ENCODE measurements around the gene PLAC1. TPM values are rescaled to one million over a fixed set of nuclear protein-coding genes. Genes with fewer than 3 reads are reported as not detected.

Gene PLAC1
- total and polyA plus RNA-seq, 2 experiments from 2014 or later: 0.50 to 0.83 TPM

- H3K4me1 ChIP-seq (ENCODE audit: insufficient read depth): no peaks in the 10 kb centered on the region
- Mint-ChIP-seq H3K36me3 (ENCODE audit: low read depth) (no peaks in the 10 kb centered on the region), H3K4me1 (no peaks in the 10 kb centered on the region), H3K27ac (no peak overlapping the region), H3K27me3 (ENCODE audit: insufficient read depth, low read depth, poor library complexity) (no peaks in the 10 kb centered on the region), H3K4me3 (no peak overlapping the region), H3K9me3 (no peaks in the 10 kb centered on the region)
- no peak for ATAC-seq
- H3K27me3 ChIP-seq (ENCODE audit: insufficient read depth): no peaks in the 10 kb centered on the region
- no peaks in the 10 kb centered on the region for H4K20me1 ChIP-seq (replicated peaks; ENCODE audit: insufficient read depth)
- no peak for TF ChIP-seq ZNF462 (CRISPR knock-in tag; IDR thresholded peaks at IDR 0.05)
- no peak for TF ChIP-seq POLR2AphosphoS5 (IDR thresholded peaks at IDR 0.05; ENCODE audit: low read depth)
- TF ChIP-seq NANOG (IDR thresholded peaks at IDR 0.05; ENCODE audit: borderline replicate concordance): no peak
- no peak for TF ChIP-seq REST (IDR thresholded peaks at IDR 0.05; ENCODE audit: unreplicated experiment)
- no peak for TF ChIP-seq EZH2phosphoT487 (IDR thresholded peaks at IDR 0.05; ENCODE audit: unreplicated experiment)
- TF ChIP-seq CREB1 (CRISPR knock-in tag; IDR thresholded peaks at IDR 0.05; ENCODE audit: low read depth): no peak
- TF ChIP-seq CTCF (conservative IDR thresholded peaks at IDR 0.05; ENCODE audit: low read depth in 2 of 2): no peak
- no peak for TF ChIP-seq JUNB (IDR thresholded peaks at IDR 0.05; ENCODE audit: unreplicated experiment)
- no peak for TF ChIP-seq ETS1 (IDR thresholded peaks at IDR 0.05)
- TF ChIP-seq ZNF331 (CRISPR knock-in tag; IDR thresholded peaks at IDR 0.05; ENCODE audit: low read depth): no peak
- TF ChIP-seq STAT1 (IDR thresholded peaks at IDR 0.05; ENCODE audit: unreplicated experiment): no peak
- no peak for TF ChIP-seq EZH2 (IDR thresholded peaks at IDR 0.05; ENCODE audit: low read depth, unreplicated experiment)
- H2AFZ ChIP-seq: no peak overlapping the region
- no peak overlapping the region for H3K4me2 ChIP-seq
- H3K27ac ChIP-seq (ENCODE audit: low read depth): no peak overlapping the region
- H3K4me3 ChIP-seq: no peak overlapping the region
- H3K9me2 ChIP-seq (ENCODE audit: insufficient read depth): no peaks in the 10 kb centered on the region
- no peaks in the 10 kb centered on the region for H3K79me2 ChIP-seq (replicated peaks; ENCODE audit: insufficient read depth)
- no peaks in the 10 kb centered on the region for H3F3A ChIP-seq (replicated peaks; ENCODE audit: low read depth)
- no peaks in the 10 kb centered on the region for H3K36me3 ChIP-seq (ENCODE audit: insufficient read depth)
- DNase-seq (ENCODE audit: low spot score): no peak
Measured at GRCh38 chrX:134633394-134633793, 24.9 kb downstream of the PLAC1 start.
